Smooth muscle cell of bladder (primary cell): ENCODE results near the gene CCL20. TPM values are rescaled to one million over a fixed set of nuclear protein-coding genes. Genes with fewer than 3 reads are reported as not detected.

Experiments used
- total RNA-seq: library from RNA; depleted of rRNA; stranded (reverse); fragments of >200 nt; gene quantifications from 2 replicates; pipeline ENCODE4 v1.2.3, GENCODE V29; 2014

CCL20 gene
- 0.28 TPM in 1 of 2 replicates, not detected in the other for total RNA-seq

GRCh38 chr2:227813562-227814353, at the start of gene CCL20:
Gene CCL20, plus strand, starts transcription at chr2:227813842. Its CDS starts 70 bp downstream, at chr2:227813912.

Other genes starting within 250 kb of the CCL20 start
- gene SCYGR2, start 214.9 kb upstream of the CCL20 start, total RNA-seq = not detected in 2 replicates
- not detected in 2 replicates for gene SCYGR3, start 199.0 kb upstream of the CCL20 start, total RNA-seq
- gene SCYGR4, start 196.3 kb upstream of the CCL20 start, total RNA-seq = 0.09 TPM in 1 of 2 replicates, not detected in the other
- not detected in 2 replicates for gene SCYGR5, start 147.0 kb upstream of the CCL20 start, total RNA-seq
- 1.0 and 2.1 TPM in 2 replicates for gene SLC19A3, start 95.8 kb upstream of the CCL20 start, total RNA-seq
- not detected in 2 replicates for gene SCYGR6, start 89.1 kb upstream of the CCL20 start, total RNA-seq
- not detected in 2 replicates for gene SCYGR7, start 85.5 kb upstream of the CCL20 start, total RNA-seq
- gene SCYGR8, start 67.9 kb upstream of the CCL20 start, total RNA-seq = not detected in 2 replicates
- 0.14 and 0.55 TPM in 2 replicates for gene DAW1, start 57.8 kb downstream of the CCL20 start, total RNA-seq